Liver (tissue), 9 donors: ENCODE data around the gene SBF2. TPM values are rescaled to one million over a fixed set of nuclear protein-coding genes. Genes with fewer than 3 reads are reported as not detected.
"Not testable (repeated sequence)": the region's sequence is repeated elsewhere in the genome, so short reads cannot be mapped to it uniquely, and the experiment has no call there.

ENCODE experiments used
- DNase-seq: peaks from one replicate; pipeline ENCODE4 v3.0.0-alpha.2; 2017; ENCODE audit warnings: low spot score
- H3K27ac ChIP-seq, 2 donors: one replicate each; pipeline ENCODE4 v1.7.0; 2013; ENCODE audit warnings: inconsistent platforms in 2 of 2, low read length in 2 of 2, control low read depth in 1 of 2, low read depth in 1 of 2, mild to moderate bottlenecking in 1 of 2
- H3K27me3 ChIP-seq, 4 donors: one replicate each; pipeline versions ENCODE4 v1.6.1 to v1.7.0; 2013; ENCODE audit warnings: low read length in 3 of 4, inconsistent platforms in 1 of 4, mild to moderate bottlenecking in 1 of 4, moderate library complexity in 1 of 4; ENCODE audit not compliant: control insufficient read depth in 4 of 4, insufficient read depth in 4 of 4
- H3K36me3 ChIP-seq, 4 donors: one replicate each; pipeline versions ENCODE4 v1.6.1 to v1.7.0; 2013; ENCODE audit warnings: low read length in 3 of 4, mild to moderate bottlenecking in 3 of 4, low read depth in 1 of 4, moderate library complexity in 1 of 4; ENCODE audit not compliant: control insufficient read depth in 4 of 4, insufficient read depth in 3 of 4
- H3K4me1 ChIP-seq, 4 donors: one replicate each; pipeline versions ENCODE4 v1.6.1 to v1.7.0; 2013; ENCODE audit warnings: low read length in 3 of 4, mild to moderate bottlenecking in 3 of 4, moderate library complexity in 1 of 4; ENCODE audit not compliant: control insufficient read depth in 4 of 4, insufficient read depth in 4 of 4
- H3K4me3 ChIP-seq, 3 donors: one replicate each; pipeline versions ENCODE4 v1.6.1 to v1.7.0; 2013; ENCODE audit warnings: low read length in 3 of 3, control low read depth in 1 of 3, low read depth in 1 of 3, mild to moderate bottlenecking in 1 of 3
- H3K9ac ChIP-seq, 2 donors: one replicate each; pipeline ENCODE4 v1.7.0; 2013; ENCODE audit warnings: low read length in 2 of 2, mild to moderate bottlenecking in 2 of 2, moderate library complexity in 2 of 2, control low read depth in 1 of 2, low read depth in 1 of 2
- H3K9me3 ChIP-seq, 4 donors: one replicate each; pipeline versions ENCODE4 v1.6.1 to v1.7.0; 2013; ENCODE audit warnings: low read length in 3 of 4; ENCODE audit not compliant: control insufficient read depth in 4 of 4
- ATF3 ChIP-seq: IDR thresholded peaks from 2 replicates; pipeline ENCODE4 v1.6.1; 2016; ENCODE audit warnings: antibody characterized with exemption
- CTCF ChIP-seq: fragments of 150-350 bp; IDR thresholded peaks from 2 replicates; pipeline ENCODE4 v1.5.1; 2017; ENCODE audit warnings: improper control_type of control experiment, low read depth, low read length; ENCODE audit not compliant: missing input control
- EGR1 ChIP-seq, 2 donors: IDR thresholded peaks; 2 replicates each; pipeline ENCODE4 v1.6.1; 2016 to 2018; ENCODE audit warnings: antibody characterized with exemption in 2 of 2, low read depth in 2 of 2
- FOXA1 ChIP-seq: IDR thresholded peaks from 2 replicates; pipeline ENCODE4 v1.6.1; 2016; ENCODE audit warnings: antibody characterized with exemption
- FOXA2 ChIP-seq: IDR thresholded peaks from 2 replicates; pipeline ENCODE4 v1.6.1; 2016; ENCODE audit warnings: antibody characterized with exemption
- GABPA ChIP-seq, 2 donors: IDR thresholded peaks in 1 of 2; conservative IDR thresholded peaks in 1 of 2; 2 replicates each; pipeline ENCODE4 v1.6.1; 2016; ENCODE audit warnings: antibody characterized with exemption in 2 of 2, mild to moderate bottlenecking in 1 of 2, moderate library complexity in 1 of 2
- HNF4A ChIP-seq, 2 donors: conservative IDR thresholded peaks; 2 replicates each; pipeline ENCODE4 v1.6.1; 2016; ENCODE audit warnings: antibody characterized with exemption in 2 of 2, mild to moderate bottlenecking in 2 of 2
- HNF4G ChIP-seq: IDR thresholded peaks from 2 replicates; pipeline ENCODE4 v1.6.1; 2016; ENCODE audit warnings: antibody characterized with exemption
- JUND ChIP-seq, 2 donors: IDR thresholded peaks; 2 replicates each; pipeline ENCODE4 v1.6.1; 2016; ENCODE audit warnings: antibody characterized with exemption in 2 of 2
- MAX ChIP-seq: IDR thresholded peaks from 2 replicates; pipeline ENCODE4 v1.6.1; 2016; ENCODE audit warnings: antibody characterized with exemption
- NR2F2 ChIP-seq: IDR thresholded peaks from 2 replicates; pipeline ENCODE4 v1.6.1; 2016; ENCODE audit warnings: antibody characterized with exemption
- RAD21 ChIP-seq, 2 donors: IDR thresholded peaks; 2 replicates each; pipeline ENCODE4 v1.6.1; 2016; ENCODE audit warnings: antibody characterized with exemption in 2 of 2, mild to moderate bottlenecking in 2 of 2
- REST ChIP-seq: IDR thresholded peaks from 2 replicates; pipeline ENCODE4 v1.6.1; 2016; ENCODE audit warnings: antibody characterized with exemption, mild to moderate bottlenecking
- RXRA ChIP-seq, 2 donors: IDR thresholded peaks; 2 replicates each; pipeline ENCODE4 v1.6.1; 2017 to 2018; ENCODE audit warnings: antibody characterized with exemption in 2 of 2, mild to moderate bottlenecking in 1 of 2
- SP1 ChIP-seq: IDR thresholded peaks from 2 replicates; pipeline ENCODE4 v1.6.1; 2018; ENCODE audit warnings: antibody characterized with exemption, mild to moderate bottlenecking
- TAF1 ChIP-seq: conservative IDR thresholded peaks from 2 replicates; pipeline ENCODE4 v1.6.1; 2016; ENCODE audit warnings: antibody characterized with exemption, mild to moderate bottlenecking
- YY1 ChIP-seq: IDR thresholded peaks from 2 replicates; pipeline ENCODE4 v1.6.1; 2016; ENCODE audit warnings: antibody characterized with exemption, mild to moderate bottlenecking
- WGBS: extraction: QIAGEN DNeasy Blood & Tissue Kit; methylation state at CpG from one replicate; pipeline ENCODE4 v1.1.7; 2013; 5-methylcytosine and 5-hydroxymethylcytosine counted together
- polyA plus RNA-seq, 2 donors: library from polyadenylated mRNA; stranded (reverse) in 1 of 2; unstranded in 1 of 2; fragments of 200-250 nt in 1 of 2; fragments of >200 nt in 1 of 2; fragmentation: Nextera tagmentation in 1 of 2; extraction: Ambion mirVana in 1 of 2; gene quantifications; one replicate each; pipeline versions ENCODE4 v1.2.1 to v1.2.3, GENCODE V29; 2013 to 2015
- total RNA-seq, 2 donors: library from RNA; depleted of rRNA; stranded (reverse); fragments of >200 nt; gene quantifications; one replicate each; pipeline ENCODE4 v1.2.3, GENCODE V29; 2014
- donor health status: healthy.
- donor health status: healthy.
- donor health status: healthy.
- donor health status: healthy.
- donor health status: healthy.

Gene SBF2
- total and polyA plus RNA-seq, 4 donors: 7.5 to 31.3 (median 14.7) TPM

- H3K9ac ChIP-seq: no peak overlapping the region
- 79% methylated on average over 2 of the region's 2 CpGs for WGBS
- no peak overlapping the region for H3K4me3 ChIP-seq
- H3K27me3 ChIP-seq: no peaks in the 10 kb centered on the region
- DNase-seq: no peak
- peaks cover 0 to 19% (median 12%) of the 10 kb centered on the region in 4 donors for H3K4me1 ChIP-seq
- H3K9me3 ChIP-seq: peaks cover 0 to 3% (median 0%) of the 10 kb centered on the region in 4 donors
- no peaks in the 10 kb centered on the region for H3K36me3 ChIP-seq
- TF ChIP-seq HNF4A (conservative IDR thresholded peaks at IDR 0.05): no peak
- no peak for TF ChIP-seq RAD21 (IDR thresholded peaks at IDR 0.05)
- TF ChIP-seq EGR1 (IDR thresholded peaks at IDR 0.05; ENCODE audit: low read depth in 2 of 2): no peak
- TF ChIP-seq RXRA (IDR thresholded peaks at IDR 0.05): no peak
- TF ChIP-seq JUND (IDR thresholded peaks at IDR 0.05): no peak
- TF ChIP-seq YY1: no peak
- no peak for TF ChIP-seq ATF3
- no peak for TF ChIP-seq GABPA (IDR thresholded peaks at IDR 0.05 in 1 of 2, conservative IDR thresholded peaks at IDR 0.05 in 1 of 2)
- TF ChIP-seq SP1: no peak
- TF ChIP-seq CTCF: no peak
- no peak for TF ChIP-seq REST
- no peak overlapping the region for H3K27ac ChIP-seq
Measured at GRCh38 chr11:10038521-10039302, 255.3 kb downstream of the SBF2 start.

- 98% methylated on average over 6 of the region's 6 CpGs for WGBS
- not testable (repeated sequence) for H3K4me3 ChIP-seq, H3K27ac ChIP-seq, H3K4me1 ChIP-seq, H3K9me3 ChIP-seq, H3K36me3 ChIP-seq, H3K27me3 ChIP-seq, DNase-seq, H3K9ac ChIP-seq
Measured at GRCh38 chr11:10035932-10036331, 258.1 kb downstream of the SBF2 start.

- no peak overlapping the region for H3K9ac ChIP-seq
- no peaks in the 10 kb centered on the region for H3K4me1 ChIP-seq
- peaks cover 0 to 3% (median 1%) of the 10 kb centered on the region in 4 donors for H3K36me3 ChIP-seq
- H3K9me3 ChIP-seq: no peaks in the 10 kb centered on the region
- H3K27me3 ChIP-seq: no peaks in the 10 kb centered on the region
- no peak overlapping the region for H3K27ac ChIP-seq
- no peak overlapping the region for H3K4me3 ChIP-seq
- no peak for DNase-seq
- TF ChIP-seq FOXA1 (no peak), GABPA (IDR thresholded peaks at IDR 0.05 in 1 of 2, conservative IDR thresholded peaks at IDR 0.05 in 1 of 2) (no peak), HNF4G (no peak), EGR1 (IDR thresholded peaks at IDR 0.05; ENCODE audit: low read depth in 2 of 2) (no peak), YY1 (no peak), FOXA2 (no peak), MAX (no peak), NR2F2 (no peak), ATF3 (no peak), TAF1 (no peak), REST (no peak), HNF4A (conservative IDR thresholded peaks at IDR 0.05) (no peak)
Measured at GRCh38 chr11:10032935-10033334, 261.1 kb downstream of the SBF2 start.
